ENCODE data around the gene CCL17. TPM values are rescaled to one million over a fixed set of nuclear protein-coding genes. Genes with fewer than 3 reads are reported as not detected.

Gene CCL17
- total RNA-seq, 4 donors from 2014 or later, result 2.6 TPM; not detected in 3

GRCh38 chr16:57411362-57411976 lies 6.9 kb downstream of the CCL17 start:
- Histone ChIP-seq H3K9me3 (no peaks in the 10 kb centered on the region), H3K4me1 (peaks cover 33% of the 10 kb centered on the region), H3K4me3 (no peak overlapping the region), H3K36me3 (no peaks in the 10 kb centered on the region), H3K27me3 (no peaks in the 10 kb centered on the region), H3K27ac (no peak overlapping the region)
- WGBS, result 50% methylated on average over 6 of the region's 12 CpGs
- TF ChIP-seq EP300 (IDR thresholded peaks at IDR 0.05), result no peak
- no peak for TF ChIP-seq CTCF (IDR thresholded peaks at IDR 0.05)
- TF ChIP-seq POLR2AphosphoS5 (IDR thresholded peaks at IDR 0.05), result no peak
- no peak for TF ChIP-seq POLR2A (IDR thresholded peaks at IDR 0.05)
- DNase-seq (ENCODE audit: low spot score in 2 of 2), result no peak

- peaks cover 38% of the 10 kb centered on the region for H3K4me1 ChIP-seq
- H3K4me3 ChIP-seq, result no peak overlapping the region
- no peaks in the 10 kb centered on the region for H3K9me3 ChIP-seq
- TF ChIP-seq POLR2AphosphoS5 (IDR thresholded peaks at IDR 0.05) (no peak), CTCF (IDR thresholded peaks at IDR 0.05) (no peak), POLR2A (IDR thresholded peaks at IDR 0.05) (no peak), EP300 (IDR thresholded peaks at IDR 0.05) (no peak)
- H3K27me3 ChIP-seq, result no peaks in the 10 kb centered on the region
- WGBS, result 87% methylated on average over 4 of the region's 9 CpGs
- no peaks in the 10 kb centered on the region for H3K36me3 ChIP-seq
- H3K27ac ChIP-seq, result no peak overlapping the region
- no peak for DNase-seq (ENCODE audit: low spot score in 2 of 2)
Observed at GRCh38 chr16:57412584-57412983, 8.0 kb downstream of the CCL17 start.

- TF ChIP-seq CTCF (IDR thresholded peaks at IDR 0.05), result no peak
- no peak for TF ChIP-seq POLR2AphosphoS5 (IDR thresholded peaks at IDR 0.05)
- no peak for TF ChIP-seq EP300 (IDR thresholded peaks at IDR 0.05)
- TF ChIP-seq POLR2A (IDR thresholded peaks at IDR 0.05), result no peak
- no peaks in the 10 kb centered on the region for H3K9me3 ChIP-seq
- peaks cover 45% of the 10 kb centered on the region for H3K4me1 ChIP-seq
- H3K4me3 ChIP-seq, result no peak overlapping the region
- no peaks in the 10 kb centered on the region for H3K27me3 ChIP-seq
- DNase-seq (ENCODE audit: low spot score in 2 of 2), result no peak
- H3K27ac ChIP-seq, result no peak overlapping the region
- H3K36me3 ChIP-seq, result no peaks in the 10 kb centered on the region
- WGBS, result 83% methylated on average over 1 of the region's 5 CpGs
Observed at GRCh38 chr16:57413301-57413730, 8.7 kb downstream of the CCL17 start.

GRCh38 chr16:57413733-57414132 lies 9.2 kb downstream of the CCL17 start:
- H3K27me3 ChIP-seq, result no peaks in the 10 kb centered on the region
- no peaks in the 10 kb centered on the region for H3K9me3 ChIP-seq
- peaks cover 49% of the 10 kb centered on the region for H3K4me1 ChIP-seq
- WGBS, result 78% methylated on average over 7 of the region's 7 CpGs
- DNase-seq (ENCODE audit: low spot score in 2 of 2), result no peak
- no peak overlapping the region for H3K27ac ChIP-seq
- H3K36me3 ChIP-seq, result no peaks in the 10 kb centered on the region
- H3K4me3 ChIP-seq, result no peak overlapping the region
- no peak for TF ChIP-seq POLR2AphosphoS5 (IDR thresholded peaks at IDR 0.05)
- TF ChIP-seq EP300 (IDR thresholded peaks at IDR 0.05), result no peak
- no peak for TF ChIP-seq POLR2A (IDR thresholded peaks at IDR 0.05)
- TF ChIP-seq CTCF (IDR thresholded peaks at IDR 0.05), result no peak

GRCh38 chr16:57416084-57416483 lies 11.5 kb downstream of the CCL17 start:
- H3K4me3 ChIP-seq, result no peak overlapping the region
- DNase-seq (ENCODE audit: low spot score in 2 of 2), result peak in 1 of 2 donors; percentile 76
- TF ChIP-seq POLR2AphosphoS5 (IDR thresholded peaks at IDR 0.05) (no peak), EP300 (IDR thresholded peaks at IDR 0.05) (no peak), POLR2A (IDR thresholded peaks at IDR 0.05) (no peak), CTCF (IDR thresholded peaks at IDR 0.05) (no peak)
- no peaks in the 10 kb centered on the region for H3K9me3 ChIP-seq
- WGBS, result 90% methylated on average over 7 of the region's 16 CpGs
- no peaks in the 10 kb centered on the region for H3K36me3 ChIP-seq
- H3K4me1 ChIP-seq, result peaks cover 37% of the 10 kb centered on the region
- no peak overlapping the region for H3K27ac ChIP-seq
- H3K27me3 ChIP-seq, result no peaks in the 10 kb centered on the region

Data from suprapubic skin (tissue), 4 donors.